Activated effector memory CD4-positive, alpha-beta T cell treated with anti-CD3 and anti-CD28 coated beads, Interleukin-2, amount 50 U/mL, for 16 hours (primary cell): ENCODE data around the gene GRK7.
"Not testable (repeated sequence)": the region's sequence is repeated elsewhere in the genome, so short reads cannot be mapped to it uniquely, and the experiment has no call there.

Experiments used
- DNase-seq: peaks from one replicate; pipeline ENCODE4 v3.0.0-alpha.2; 2020

Gene GRK7

GRCh38 chr3:141796081-141796888, 33.1 kb downstream of the GRK7 start:
- peak; percentile 89 for DNase-seq

- peak; percentile 77 for DNase-seq
These were observed 33.9 kb downstream of the GRK7 start for GRCh38 chr3:141796889-141797781.

GRCh38 chr3:141797819-141798447, 34.7 kb downstream of the GRK7 start:
- peak; percentile 66 for DNase-seq

DNA sequence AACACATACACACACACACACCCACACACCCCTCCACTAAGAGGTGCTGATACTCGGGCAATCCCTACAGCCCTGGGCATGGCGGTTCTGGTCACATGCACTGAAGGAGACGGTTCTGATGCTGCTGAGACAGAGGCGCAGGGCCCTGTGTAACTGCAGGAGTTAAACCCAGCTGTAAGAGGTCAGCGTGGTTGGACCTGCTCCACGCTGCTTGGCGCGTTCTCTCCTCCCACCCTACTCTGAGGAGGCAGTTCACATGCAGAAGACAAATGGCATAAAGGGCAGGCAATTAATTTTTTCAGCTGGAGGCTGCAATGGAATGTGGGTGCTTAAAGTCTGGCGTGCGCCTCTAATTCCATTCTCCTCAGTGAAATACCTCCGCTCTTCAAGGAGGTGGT, 35.2 kb downstream of the GRK7 start:
- DNase-seq, result no peak

DNA sequence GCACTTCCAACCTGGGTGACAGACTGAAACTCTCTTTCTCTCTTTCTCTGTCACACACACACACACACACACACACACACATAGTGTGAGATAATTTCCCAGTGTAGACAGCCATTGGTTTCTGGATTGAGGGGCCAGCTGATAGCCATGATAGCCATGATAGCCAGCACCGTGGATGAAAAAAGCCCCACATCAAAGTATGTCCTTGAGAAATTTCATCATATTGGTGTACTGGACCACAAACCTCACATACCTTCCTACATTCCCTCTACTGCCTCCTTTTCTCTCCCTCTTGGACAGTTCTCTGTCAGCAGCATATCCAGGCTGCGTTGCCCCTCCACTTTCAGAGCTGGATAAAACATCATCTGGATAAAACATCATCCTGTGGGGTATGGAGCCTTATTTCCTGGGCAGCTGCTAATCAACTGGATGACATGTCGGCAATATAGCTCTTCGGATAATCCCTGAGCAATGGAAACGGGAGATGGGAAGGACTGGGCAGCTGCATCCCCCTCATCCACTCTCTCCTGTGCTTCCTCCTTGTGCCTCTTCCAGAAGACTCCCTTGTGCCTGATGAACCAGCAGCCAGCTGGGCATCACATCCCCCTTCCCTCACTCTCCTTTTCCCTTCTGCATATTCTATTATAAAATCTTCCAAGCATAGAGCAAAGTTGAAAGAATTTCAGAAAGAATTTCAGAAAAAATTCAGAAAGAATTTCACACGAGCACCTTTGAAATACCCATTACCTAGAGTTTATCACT, 39.3 kb downstream of the GRK7 start:
- DNase-seq, result no peak

DNA sequence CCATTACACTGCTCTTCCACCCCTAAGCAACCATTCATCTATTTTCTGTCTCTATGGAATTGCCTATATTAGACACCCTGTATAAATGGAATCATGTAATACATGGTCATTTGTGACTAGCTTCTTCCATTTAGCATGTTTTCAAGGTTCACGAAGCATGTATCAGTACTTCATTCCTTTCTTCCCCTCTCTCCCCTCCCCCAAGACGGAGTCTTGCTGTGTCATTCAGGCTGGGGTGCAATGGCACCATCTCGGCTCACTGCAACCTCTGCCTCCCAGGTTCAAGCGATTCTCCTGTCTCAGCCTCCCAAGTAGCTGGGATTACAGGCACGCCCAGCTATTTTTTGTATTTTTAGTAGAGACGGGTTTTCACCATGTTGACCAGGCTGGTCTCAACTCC, 40.3 kb downstream of the GRK7 start:
- DNase-seq, result not testable (repeated sequence)

DNA sequence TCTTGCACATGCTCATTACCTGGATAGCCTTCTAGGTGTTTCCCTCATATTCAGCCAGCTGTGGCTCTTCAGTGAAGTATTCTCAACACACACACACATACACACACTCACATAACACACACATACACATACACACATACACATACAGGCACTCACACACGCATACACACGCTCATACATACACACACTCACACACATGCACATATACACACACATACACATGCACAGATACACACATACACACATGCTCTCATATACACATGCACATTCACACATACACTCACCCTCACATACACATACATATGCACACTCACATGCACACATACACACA, 41.2 kb downstream of the GRK7 start:
- DNase-seq, result no peak

DNA sequence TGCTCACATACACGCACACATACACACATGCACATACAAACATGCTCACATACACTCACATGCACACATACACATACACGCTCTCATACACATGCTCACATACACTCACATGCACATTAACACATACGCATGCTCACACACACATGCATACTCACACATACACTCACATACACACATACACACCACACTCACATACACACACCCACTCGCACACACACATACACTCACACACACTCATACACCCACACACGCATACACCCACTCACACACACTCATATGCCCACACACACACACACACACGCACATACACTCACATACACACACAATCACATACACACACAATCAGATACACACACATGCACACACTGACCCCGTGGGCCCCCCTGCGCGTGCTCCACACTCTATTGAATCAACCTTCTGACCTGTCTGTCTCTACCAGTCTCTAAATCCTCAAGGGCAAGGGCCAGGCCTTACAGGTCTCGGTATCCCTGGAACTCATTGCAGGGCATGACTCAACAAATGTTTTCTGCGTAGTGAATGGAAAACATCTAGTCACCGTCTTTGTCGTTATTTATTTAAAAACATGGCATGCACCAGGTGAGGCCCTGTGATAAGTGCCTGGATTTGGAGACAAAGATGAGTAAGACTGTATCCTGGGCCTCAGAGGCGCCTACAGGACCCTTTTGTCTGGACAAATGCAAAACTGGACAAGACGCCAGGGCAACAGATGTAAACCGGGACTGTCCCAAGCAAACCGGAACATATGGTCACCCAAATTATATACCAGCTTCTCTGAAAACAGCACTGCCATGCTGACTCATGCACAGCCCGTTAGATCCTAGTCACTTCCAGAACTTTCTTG, 41.8 kb downstream of the GRK7 start:
- no peak for DNase-seq

DNA sequence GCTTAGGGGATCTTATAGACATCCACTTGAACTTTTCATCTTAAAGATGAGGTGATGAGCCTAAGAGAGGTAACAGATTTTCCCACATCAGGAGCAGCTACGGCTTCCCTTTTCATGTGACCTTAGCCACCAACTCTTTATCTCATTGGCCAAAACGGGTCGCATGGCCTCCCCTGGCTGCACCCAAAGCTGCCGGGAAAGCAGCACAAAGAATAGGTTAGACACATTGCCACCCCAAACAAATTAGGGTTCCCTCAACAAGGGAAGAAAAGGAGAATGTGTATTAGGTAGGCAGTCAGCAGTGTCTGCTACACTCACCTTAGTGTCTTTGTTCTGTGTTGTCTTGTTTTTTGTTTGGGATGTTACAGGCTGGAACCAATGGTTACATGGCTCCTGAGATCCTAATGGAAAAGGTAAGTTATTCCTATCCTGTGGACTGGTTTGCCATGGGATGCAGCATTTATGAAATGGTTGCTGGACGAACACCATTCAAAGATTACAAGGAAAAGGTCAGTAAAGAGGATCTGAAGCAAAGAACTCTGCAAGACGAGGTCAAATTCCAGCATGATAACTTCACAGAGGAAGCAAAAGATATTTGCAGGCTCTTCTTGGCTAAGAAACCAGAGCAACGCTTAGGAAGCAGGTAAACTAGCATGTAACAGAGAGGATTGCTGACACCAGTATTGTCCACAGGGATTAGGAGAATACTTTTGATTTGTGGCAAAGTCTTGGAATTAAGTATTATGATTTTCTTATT, 44.2 kb downstream of the GRK7 start:
- no peak for DNase-seq

DNA sequence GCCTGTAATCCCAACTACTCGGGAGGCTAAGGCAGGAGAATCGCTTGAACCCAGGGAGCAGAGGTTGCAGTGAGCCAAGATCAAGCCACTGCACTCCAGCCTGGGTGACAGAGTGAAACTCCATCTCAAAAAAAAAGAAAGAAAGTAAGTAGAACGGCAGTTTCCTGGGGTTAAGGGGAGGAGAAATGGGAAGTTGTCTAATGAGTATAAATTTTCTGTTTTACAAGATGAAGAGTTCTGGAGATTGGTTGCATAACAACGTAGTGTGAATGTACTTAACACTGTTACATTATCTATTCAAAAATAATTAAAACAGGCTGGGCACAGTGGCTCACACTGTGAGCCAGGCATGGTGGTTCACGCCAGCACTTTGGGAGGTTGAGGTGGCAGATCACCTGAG, 45.4 kb downstream of the GRK7 start:
- DNase-seq, result no peak

DNA sequence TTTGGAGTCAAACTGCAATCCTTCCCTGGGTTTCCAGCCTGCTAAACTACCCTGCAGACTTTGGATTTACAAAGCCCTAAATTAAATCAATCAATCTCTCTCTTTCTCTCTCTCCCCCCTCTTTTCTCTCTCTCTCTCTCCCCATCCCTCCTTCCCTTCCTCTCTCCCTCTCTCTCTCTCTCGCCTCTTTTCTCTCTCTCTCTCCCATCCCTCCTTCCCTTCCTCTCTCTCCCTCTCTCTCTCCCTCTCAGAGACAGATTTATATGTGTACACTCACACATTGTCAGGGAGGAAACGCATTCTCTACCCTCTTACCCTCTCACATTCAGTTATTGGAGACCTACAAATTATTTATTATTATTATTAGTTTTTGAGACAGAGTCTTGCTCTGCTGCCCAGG, 47.0 kb downstream of the GRK7 start:
- no peak for DNase-seq

DNA sequence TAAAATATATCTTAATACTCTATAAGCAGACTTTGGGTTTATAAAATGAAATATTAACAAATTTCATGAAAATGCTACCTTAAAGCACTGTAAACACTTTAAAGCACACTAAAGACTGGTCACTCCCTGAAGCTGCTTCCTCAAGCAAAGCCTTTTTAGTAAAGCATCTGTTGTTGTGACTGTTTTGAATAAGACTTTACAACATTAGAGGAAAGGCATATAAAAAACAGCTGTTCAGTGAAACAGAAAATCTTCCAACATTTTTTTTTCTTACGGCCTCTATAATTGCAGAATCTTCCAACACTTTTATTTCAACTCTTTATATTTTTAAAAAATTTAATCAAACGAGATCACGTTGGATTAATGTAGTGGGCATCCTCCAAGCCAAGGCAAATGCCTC, 48.1 kb downstream of the GRK7 start:
- DNase-seq, result no peak

DNA sequence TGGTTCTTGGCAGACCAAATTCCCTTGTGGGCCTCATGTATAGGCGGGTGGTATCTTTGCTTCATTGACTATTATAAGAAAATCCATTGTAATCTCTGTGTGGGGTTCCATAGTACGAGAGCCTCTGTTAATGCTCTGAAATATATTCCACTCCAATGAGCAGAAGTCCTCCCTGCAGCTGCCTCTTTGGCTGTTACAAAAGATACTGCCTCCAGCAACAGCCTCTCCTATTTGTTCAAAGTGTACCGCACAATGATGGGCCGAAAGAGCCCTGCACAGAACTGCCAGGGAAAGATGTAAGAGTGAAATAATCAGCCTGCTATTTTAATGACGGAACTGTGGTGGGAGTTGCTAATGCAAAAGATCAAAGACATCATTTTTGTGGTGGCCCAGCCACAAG, 48.9 kb downstream of the GRK7 start:
- no peak for DNase-seq

DNA sequence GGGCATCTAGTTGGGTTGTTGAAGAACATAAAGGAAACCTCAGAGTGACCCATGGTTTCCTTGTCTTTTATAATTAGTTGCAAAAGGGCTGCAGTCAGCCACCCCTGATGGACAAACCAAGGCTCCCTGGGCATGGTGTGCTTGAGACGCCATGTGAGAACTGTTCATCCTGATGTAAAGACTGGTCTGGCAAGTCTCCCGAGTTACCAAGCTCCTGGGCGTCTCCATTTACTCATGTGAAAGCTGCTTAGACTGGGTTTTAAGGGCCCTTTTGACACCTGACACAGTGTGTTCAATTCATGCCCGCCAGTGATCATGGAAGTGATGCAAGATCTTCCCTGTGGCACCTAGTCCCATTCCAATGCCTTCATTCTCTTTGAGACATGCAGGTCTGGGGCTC, 49.4 kb downstream of the GRK7 start:
- DNase-seq, result no peak
